ENCODE measurements around the gene FKBP15.
"Not testable (repeated sequence)": the region's sequence is repeated elsewhere in the genome, so short reads cannot be mapped to it uniquely, and the experiment has no call there.

FKBP15 gene

GRCh38 chr9:113221003-113221799 lies at the start of gene FKBP15, which contains the start of gene SLC31A1:
Gene FKBP15 (minus strand): TSS chr9:113221277. CDS start chr9:113221243, 34 bp downstream.
Gene SLC31A1 (plus strand): TSS chr9:113221544. CDS start chr9:113256149, 34,605 bp downstream.
- DNase-seq (ENCODE audit: low read depth, low spot score) = peak; percentile 92

- no peak for DNase-seq (ENCODE audit: low read depth, low spot score)
Measured at GRCh38 chr9:113269871-113270270, 48.8 kb upstream of the FKBP15 start.

GRCh38 chr9:113269355-113269754 lies 48.3 kb upstream of the FKBP15 start:
- no peak for DNase-seq (ENCODE audit: low read depth, low spot score)

GRCh38 chr9:113267911-113268566 lies 47.0 kb upstream of the FKBP15 start:
- DNase-seq (ENCODE audit: low read depth, low spot score) = no peak

- no peak for DNase-seq (ENCODE audit: low read depth, low spot score)
Measured at GRCh38 chr9:113266174-113266573, 45.1 kb upstream of the FKBP15 start.

GRCh38 chr9:113261917-113262671 lies 41.0 kb upstream of the FKBP15 start:
- no peak for DNase-seq (ENCODE audit: low read depth, low spot score)

GRCh38 chr9:113258282-113258681 lies 37.2 kb upstream of the FKBP15 start:
- DNase-seq (ENCODE audit: low read depth, low spot score) = no peak

GRCh38 chr9:113257863-113258262 lies 36.8 kb upstream of the FKBP15 start:
- DNase-seq (ENCODE audit: low read depth, low spot score) = no peak

GRCh38 chr9:113255438-113255837 lies 34.4 kb upstream of the FKBP15 start:
- no peak for DNase-seq (ENCODE audit: low read depth, low spot score)

- DNase-seq (ENCODE audit: low read depth, low spot score) = no peak
Measured at GRCh38 chr9:113254991-113255390, 33.9 kb upstream of the FKBP15 start.

GRCh38 chr9:113250807-113251206 lies 29.7 kb upstream of the FKBP15 start:
- no peak for DNase-seq (ENCODE audit: low read depth, low spot score)

- DNase-seq (ENCODE audit: low read depth, low spot score) = not testable (repeated sequence)
Measured at GRCh38 chr9:113249661-113250060, 28.6 kb upstream of the FKBP15 start.

- no peak for DNase-seq (ENCODE audit: low read depth, low spot score)
Measured at GRCh38 chr9:113247640-113248039, 26.6 kb upstream of the FKBP15 start.

GRCh38 chr9:113246928-113247327 lies 25.9 kb upstream of the FKBP15 start:
- DNase-seq (ENCODE audit: low read depth, low spot score) = no peak

GRCh38 chr9:113245894-113246293 lies 24.8 kb upstream of the FKBP15 start:
- no peak for DNase-seq (ENCODE audit: low read depth, low spot score)

GRCh38 chr9:113244556-113244955 lies 23.5 kb upstream of the FKBP15 start:
- DNase-seq (ENCODE audit: low read depth, low spot score) = no peak

GRCh38 chr9:113241161-113241560 lies 20.1 kb upstream of the FKBP15 start:
- DNase-seq (ENCODE audit: low read depth, low spot score) = no peak

GRCh38 chr9:113238859-113239232 lies 17.8 kb upstream of the FKBP15 start:
- DNase-seq (ENCODE audit: low read depth, low spot score) = no peak

GRCh38 chr9:113238202-113238858 lies 17.3 kb upstream of the FKBP15 start:
- no peak for DNase-seq (ENCODE audit: low read depth, low spot score)

- DNase-seq (ENCODE audit: low read depth, low spot score) = no peak
Measured at GRCh38 chr9:113237026-113237425, 15.9 kb upstream of the FKBP15 start.

GRCh38 chr9:113235701-113236255 lies 14.7 kb upstream of the FKBP15 start:
- not testable (repeated sequence) for DNase-seq (ENCODE audit: low read depth, low spot score)

Data from activated naive CD8-positive, alpha-beta T cell treated with anti-CD3 and anti-CD28 coated beads, Interleukin-2, amount 50 U/mL, for 16 hours (primary cell).